ENCODE measurements around the gene SLC4A7. TPM values are rescaled to one million over a fixed set of nuclear protein-coding genes. Genes with fewer than 3 reads are reported as not detected.

The SLC4A7 gene
- total RNA-seq, 1 donor from 2014 or later, result 28.6 TPM

- Histone ChIP-seq H3K36me3 (ENCODE audit: control insufficient read depth, insufficient read depth, low read length) (no peaks in the 10 kb centered on the region), H3K27me3 (ENCODE audit: control insufficient read depth, insufficient read depth, low read length) (no peaks in the 10 kb centered on the region), H3K4me3 (ENCODE audit: low read depth, low read length) (no peak overlapping the region)
- TF ChIP-seq CTCF (IDR thresholded peaks at IDR 0.05; ENCODE audit: insufficient read depth, low read length, poor library complexity, severe bottlenecking), result no peak
- DNase-seq (ENCODE audit: low read depth), result no peak
These were observed 1.7 kb upstream of the SLC4A7 start for GRCh38 chr3:27485866-27486265.

GRCh38 chr3:27483117-27484014 is 818 bp downstream of the SLC4A7 start:
- peak; percentile 32 for DNase-seq (ENCODE audit: low read depth)
- H3K27me3 ChIP-seq (ENCODE audit: control insufficient read depth, insufficient read depth, low read length), result no peaks in the 10 kb centered on the region

GRCh38 chr3:27479806-27480543 is 4.2 kb downstream of the SLC4A7 start:
- no peak for DNase-seq (ENCODE audit: low read depth)
- Histone ChIP-seq H3K4me3 (ENCODE audit: low read depth, low read length) (no peak overlapping the region), H3K36me3 (ENCODE audit: control insufficient read depth, insufficient read depth, low read length) (no peaks in the 10 kb centered on the region), H3K27me3 (ENCODE audit: control insufficient read depth, insufficient read depth, low read length) (no peaks in the 10 kb centered on the region)
- no peak for TF ChIP-seq CTCF (IDR thresholded peaks at IDR 0.05; ENCODE audit: insufficient read depth, low read length, poor library complexity, severe bottlenecking)

More at GRCh38 chr3:27483117-27484014, 818 bp downstream of the SLC4A7 start:
- Histone ChIP-seq H3K4me3 (ENCODE audit: low read depth, low read length) (peak overlapping the region; percentile 95), H3K36me3 (ENCODE audit: control insufficient read depth, insufficient read depth, low read length) (no peaks in the 10 kb centered on the region)
- no peak for TF ChIP-seq CTCF (IDR thresholded peaks at IDR 0.05; ENCODE audit: insufficient read depth, low read length, poor library complexity, severe bottlenecking)

- no peaks in the 10 kb centered on the region for H3K27me3 ChIP-seq (ENCODE audit: control insufficient read depth, insufficient read depth, low read length)
- H3K36me3 ChIP-seq (ENCODE audit: control insufficient read depth, insufficient read depth, low read length), result no peaks in the 10 kb centered on the region
- H3K4me3 ChIP-seq (ENCODE audit: low read depth, low read length), result no peak overlapping the region
- DNase-seq (ENCODE audit: low read depth), result no peak
- TF ChIP-seq CTCF (IDR thresholded peaks at IDR 0.05; ENCODE audit: insufficient read depth, low read length, poor library complexity, severe bottlenecking), result no peak
These were observed 12.1 kb downstream of the SLC4A7 start for GRCh38 chr3:27471923-27472550.

GRCh38 chr3:27468283-27468886 is 15.8 kb downstream of the SLC4A7 start:
- no peak for DNase-seq (ENCODE audit: low read depth)

More at GRCh38 chr3:27468283-27468886, 15.8 kb downstream of the SLC4A7 start:
- Histone ChIP-seq H3K36me3 (ENCODE audit: control insufficient read depth, insufficient read depth, low read length) (no peaks in the 10 kb centered on the region), H3K4me3 (ENCODE audit: low read depth, low read length) (no peak overlapping the region), H3K27me3 (ENCODE audit: control insufficient read depth, insufficient read depth, low read length) (no peaks in the 10 kb centered on the region)
- TF ChIP-seq CTCF (IDR thresholded peaks at IDR 0.05; ENCODE audit: insufficient read depth, low read length, poor library complexity, severe bottlenecking), result no peak

Data from kidney epithelial cell (primary cell).